DMS114 treated with DMSO at 0.1 percent for 48 hours (cell line): ENCODE data around the gene MOXD1.
"Not testable (repeated sequence)": the region's sequence is repeated elsewhere in the genome, so short reads cannot be mapped to it uniquely, and the experiment has no call there.

ENCODE experiments used
- DNase-seq: peaks from one replicate; lab custom pipeline; 2025; ENCODE audit not compliant: unreplicated experiment; lab: John Stamatoyannopoulos, UW

The MOXD1 gene

GRCh38 chr6:132285004-132285780 is 116.1 kb downstream of the MOXD1 start:
- DNase-seq: no peak

DNA sequence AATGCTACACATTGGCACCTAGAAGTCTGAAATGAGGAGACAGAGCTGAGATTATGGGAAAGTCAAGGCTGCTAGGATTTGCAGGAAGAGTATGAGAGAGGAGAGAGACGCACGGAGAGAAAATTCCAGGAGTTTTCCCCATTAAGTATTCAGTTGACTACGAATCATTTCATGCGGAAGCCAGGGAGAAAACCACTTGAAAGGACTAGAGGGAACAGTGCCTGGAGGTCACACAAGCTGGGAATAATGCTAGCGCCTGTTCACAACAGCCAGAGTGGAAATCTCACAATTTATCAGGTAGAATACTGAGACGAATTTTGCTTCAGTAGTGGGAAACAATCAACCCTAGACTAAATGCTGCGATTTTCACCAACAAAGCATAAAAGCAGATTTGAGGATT is 118.6 kb downstream of the MOXD1 start:
- no peak for DNase-seq

- DNase-seq: no peak
These were observed 120.8 kb downstream of the MOXD1 start for GRCh38 chr6:132280436-132280835.

GRCh38 chr6:132279592-132280139 is 121.6 kb downstream of the MOXD1 start:
- peak; percentile 70 for DNase-seq

- no peak for DNase-seq
These were observed 126.0 kb downstream of the MOXD1 start for GRCh38 chr6:132275066-132275970.

DNA sequence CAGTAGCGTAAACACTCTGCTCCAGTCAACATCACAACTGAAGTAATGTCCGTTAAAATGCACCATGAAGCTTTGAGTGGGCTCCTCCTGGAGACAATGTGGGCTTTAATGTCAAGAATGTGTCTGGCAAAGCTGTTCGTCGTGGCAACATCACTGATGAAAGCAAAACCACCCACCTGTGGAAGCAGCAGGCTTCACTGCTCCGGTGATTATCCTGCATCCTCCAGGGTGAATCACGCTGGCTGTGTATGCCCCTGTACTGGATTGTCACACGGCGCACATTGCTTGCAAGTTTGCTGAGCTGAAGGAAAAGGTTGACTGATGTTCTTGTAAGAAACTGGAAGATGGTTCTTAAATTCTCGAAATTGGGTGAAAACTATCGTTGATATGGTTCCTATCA is 128.5 kb downstream of the MOXD1 start:
- no peak for DNase-seq

- no peak for DNase-seq
These were observed 130.4 kb downstream of the MOXD1 start for GRCh38 chr6:132270726-132271402.

GRCh38 chr6:132268666-132269065 is 132.6 kb downstream of the MOXD1 start:
- not testable (repeated sequence) for DNase-seq

- no peak for DNase-seq
These were observed 133.1 kb downstream of the MOXD1 start for GRCh38 chr6:132268209-132268608.

DNA sequence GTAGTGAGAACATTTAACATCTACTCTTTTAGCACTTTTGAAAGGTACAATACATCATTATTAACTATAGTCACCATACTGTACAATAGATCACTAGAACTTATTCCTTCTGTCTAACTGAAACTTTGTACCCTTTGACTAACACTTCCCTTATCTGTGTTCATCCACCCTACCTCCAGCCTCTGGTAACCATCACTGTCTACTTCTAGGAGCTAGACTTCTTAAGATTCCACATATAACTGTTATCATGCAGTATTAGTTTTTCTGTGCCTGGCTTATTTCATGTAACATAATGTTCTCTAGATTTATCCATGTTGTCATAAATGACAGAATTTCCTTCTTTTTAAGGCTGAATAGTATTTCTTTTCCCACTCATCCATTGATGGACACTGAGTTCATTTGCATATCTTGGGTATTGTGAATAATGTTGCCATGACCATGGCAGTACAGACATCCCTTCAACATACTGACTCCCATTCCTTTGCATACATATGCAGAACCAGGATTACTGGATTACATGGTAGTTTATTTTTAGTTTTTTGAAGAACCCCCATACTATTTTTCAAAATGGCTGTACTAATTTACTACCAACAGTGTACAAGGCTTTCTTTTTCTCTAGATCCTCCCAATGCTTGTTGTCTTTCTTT is 135.7 kb downstream of the MOXD1 start:
- no peak for DNase-seq

GRCh38 chr6:132264021-132264500 is 137.2 kb downstream of the MOXD1 start:
- no peak for DNase-seq

GRCh38 chr6:132261354-132261753 is 139.9 kb downstream of the MOXD1 start:
- no peak for DNase-seq

DNA sequence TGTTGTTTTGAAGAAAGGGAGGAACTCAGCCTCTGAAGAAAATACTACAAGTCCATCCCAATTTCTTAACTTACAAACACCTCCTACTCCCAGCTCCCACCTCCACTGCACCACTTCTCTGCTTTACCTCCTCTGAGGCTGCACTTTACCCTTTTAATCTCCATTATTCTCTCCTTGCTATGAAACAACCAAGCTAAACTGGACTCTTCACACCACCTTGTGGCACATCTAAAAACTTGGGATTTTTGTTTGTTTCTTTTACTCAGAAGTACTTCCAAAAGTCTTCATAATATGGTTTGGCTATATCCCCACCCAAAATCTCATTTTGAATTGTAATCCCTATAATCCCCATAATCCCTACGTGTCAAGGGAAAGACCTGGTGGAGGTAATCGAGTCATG is 142.2 kb downstream of the MOXD1 start:
- DNase-seq: no peak

GRCh38 chr6:132257561-132257960 is 143.7 kb downstream of the MOXD1 start:
- DNase-seq: no peak

GRCh38 chr6:132256457-132256856 is 144.8 kb downstream of the MOXD1 start:
- DNase-seq: no peak

- DNase-seq: no peak
These were observed 147.4 kb downstream of the MOXD1 start for GRCh38 chr6:132253906-132254305.

DNA sequence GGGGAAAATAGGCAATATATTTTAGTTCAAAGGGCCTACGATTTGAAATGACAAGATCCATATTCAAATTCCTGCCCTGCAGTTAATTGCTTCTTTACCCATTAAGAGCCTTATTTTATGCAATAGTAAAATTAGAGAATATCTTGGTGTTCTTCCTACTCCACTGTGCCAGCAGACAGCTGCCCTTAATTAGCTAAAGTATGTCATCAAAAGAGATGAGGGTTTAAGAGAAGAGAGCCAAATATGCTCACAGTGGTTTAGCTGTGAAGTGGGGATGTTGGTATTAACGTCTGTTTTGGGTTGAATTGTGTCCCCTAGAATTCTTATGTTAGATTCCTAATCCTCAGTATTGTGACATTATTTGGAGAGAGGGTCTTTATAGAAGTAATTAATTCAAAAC is 148.1 kb downstream of the MOXD1 start:
- DNase-seq: no peak

GRCh38 chr6:132252113-132252512 is 149.2 kb downstream of the MOXD1 start:
- DNase-seq: no peak

DNA sequence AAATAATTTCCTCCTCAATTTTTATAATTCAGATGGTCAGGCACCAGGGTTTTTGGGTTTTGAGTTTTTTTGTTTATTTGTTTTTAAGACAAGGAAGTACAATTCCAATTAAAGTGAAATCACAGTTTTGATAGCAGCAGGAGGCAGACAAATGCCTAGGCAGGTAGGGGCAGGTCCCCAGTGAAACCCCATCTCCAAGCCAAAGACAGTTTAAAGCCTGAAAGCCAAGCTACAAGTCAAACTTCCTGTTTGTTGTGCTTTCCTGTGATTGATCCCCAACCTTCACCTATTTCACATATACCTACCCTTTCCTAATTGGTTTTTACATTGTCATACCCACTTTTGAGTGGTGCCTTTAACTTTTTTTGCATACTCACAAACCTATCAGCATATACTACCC is 149.6 kb downstream of the MOXD1 start:
- no peak for DNase-seq

DNA sequence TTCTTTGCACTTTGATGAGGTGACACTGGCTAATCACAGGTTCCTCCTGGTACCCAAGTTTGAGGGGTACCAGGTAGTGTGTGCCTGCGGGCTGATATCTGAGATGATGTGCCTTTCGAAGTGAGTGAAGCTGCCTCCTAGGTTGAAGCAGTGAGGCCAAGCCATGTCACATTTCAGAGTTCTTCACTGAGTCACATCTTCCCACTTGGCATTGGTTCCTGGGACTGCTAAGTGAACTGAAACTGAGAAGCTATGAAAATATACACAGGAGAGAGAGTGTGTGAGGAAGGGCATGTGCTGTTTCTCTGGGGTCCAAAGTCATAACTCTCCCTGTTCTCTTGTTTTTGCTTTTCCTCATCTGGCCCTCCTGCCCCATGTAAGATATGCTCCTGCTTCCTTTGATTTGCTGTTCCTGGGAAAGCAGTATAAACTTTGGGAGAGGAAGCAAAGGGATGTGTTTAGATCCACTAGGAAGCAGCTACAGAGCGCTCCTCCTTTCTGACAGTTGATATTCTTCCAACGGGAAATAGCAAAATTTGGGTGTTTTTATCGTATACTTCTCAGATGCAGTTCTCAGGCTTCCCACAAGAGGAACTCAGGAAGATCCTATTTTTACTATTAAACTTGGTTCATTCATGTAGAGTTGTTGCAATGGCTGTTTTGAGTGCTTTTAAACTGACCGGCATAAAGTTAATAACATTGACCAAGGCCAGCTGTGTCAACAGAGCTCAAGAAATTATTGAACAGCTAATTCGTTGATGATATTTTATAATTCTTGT is 153.7 kb downstream of the MOXD1 start:
- DNase-seq: no peak
